H1 (cell line): ENCODE measurements around the gene SEMA6D. TPM values are rescaled to one million over a fixed set of nuclear protein-coding genes. Genes with fewer than 3 reads are reported as not detected.

Experiments used
- CTCF ChIA-PET: fragments of 300-600 bp; sonication (Branson Sonifier 250); formaldehyde crosslinking; loops from one replicate; lab custom pipeline; 2021; ENCODE audit not compliant: partially characterized antibody; lab: Charles Lee
- POLR2A ChIA-PET: fragments of 300-600 bp; sonication (Branson Sonifier 250); formaldehyde crosslinking; loops from one replicate; lab custom pipeline; 2021; ENCODE audit warnings: inconsistent platforms; ENCODE audit not compliant: partially characterized antibody; lab: Charles Lee
- DNase-seq, 2 experiments: peaks; one replicate each; pipeline versions ENCODE4 v3.0.0 to v3.0.0-alpha.2; 2010 to 2022; ENCODE audit warnings: low spot score in 2 of 2, low read depth in 1 of 2, mixed read lengths in 1 of 2
- FAIRE-seq: peaks from 2 replicates; lab custom pipeline; 2011; peaks lifted over from hg19 to GRCh38; lab: Jason Lieb, UNC
- H2AFZ ChIP-seq: 2 replicates; pipeline ENCODE4 v1.8.1; 2012; ENCODE audit warnings: low read length, inconsistent platforms
- H2AK5ac ChIP-seq: 2 replicates; pipeline ENCODE4 v1.6.1; 2013; ENCODE audit warnings: low read depth, low read length
- H2BK120ac ChIP-seq: replicated peaks from 2 replicates; pipeline ENCODE3; 2013; ENCODE audit warnings: low read depth, low read length, inconsistent platforms
- H2BK12ac ChIP-seq: 2 replicates; pipeline ENCODE4 v1.6.1; 2013; ENCODE audit warnings: low read depth, low read length
- H2BK15ac ChIP-seq: 2 replicates; pipeline ENCODE4 v1.6.1; 2013; ENCODE audit warnings: low read length
- H2BK20ac ChIP-seq: 2 replicates; pipeline ENCODE4 v1.6.1; 2013; ENCODE audit warnings: low read length
- H2BK5ac ChIP-seq: 2 replicates; pipeline ENCODE4 v1.6.1; 2013; ENCODE audit warnings: low read depth, low read length
- H3K14ac ChIP-seq: 2 replicates; pipeline ENCODE4 v1.6.1; 2013; ENCODE audit warnings: inconsistent platforms; ENCODE audit not compliant: insufficient read length
- H3K18ac ChIP-seq: 2 replicates; pipeline ENCODE4 v1.6.1; 2013; ENCODE audit warnings: low read length; ENCODE audit errors: extremely low read depth
- H3K23ac ChIP-seq: 2 replicates; pipeline ENCODE4 v1.6.1; 2013; ENCODE audit warnings: inconsistent platforms; ENCODE audit not compliant: insufficient read length
- H3K23me2 ChIP-seq: 2 replicates; pipeline ENCODE4 v1.6.1; 2013; ENCODE audit warnings: low read depth, low read length
- H3K27ac ChIP-seq: 2 replicates; pipeline ENCODE4 v1.6.1; 2011; ENCODE audit warnings: low read depth, low read length, inconsistent platforms
- H3K27me3 ChIP-seq, 4 experiments: replicated peaks in 1 of 4; 1 replicate in 1 of 4; 2 replicates in 3 of 4; pipeline versions ENCODE4 v1.6.1 to v1.8.1; 2011 to 2013; ENCODE audit warnings: low read length in 3 of 4, mild to moderate bottlenecking in 3 of 4, inconsistent platforms in 2 of 4, mixed read lengths in 2 of 4, moderate library complexity in 1 of 4; ENCODE audit not compliant: control insufficient read depth in 3 of 4, insufficient read depth in 3 of 4; ENCODE audit errors: extremely low read depth in 1 of 4
- H3K36me3 ChIP-seq, 4 experiments: 2 replicates each; pipeline versions ENCODE4 v1.6.1 to v1.8.1; 2011 to 2013; ENCODE audit warnings: mild to moderate bottlenecking in 4 of 4, low read length in 3 of 4, moderate library complexity in 2 of 4, control low read depth in 1 of 4, inconsistent platforms in 1 of 4; ENCODE audit not compliant: insufficient read depth in 4 of 4, control insufficient read depth in 2 of 4
- H3K4ac ChIP-seq: replicated peaks from 2 replicates; pipeline ENCODE3; 2013; ENCODE audit warnings: low read length, low read depth, mixed read lengths, inconsistent platforms; ENCODE audit not compliant: insufficient read length
- H3K4me1 ChIP-seq, 4 experiments: replicated peaks in 1 of 4; 1 replicate in 1 of 4; 2 replicates in 3 of 4; pipeline versions ENCODE4 v1.6.1 to v1.8.1; 2011 to 2013; ENCODE audit warnings: low read length in 3 of 4, inconsistent platforms in 2 of 4, mixed read lengths in 1 of 4; ENCODE audit not compliant: insufficient read depth in 4 of 4, control insufficient read depth in 3 of 4
- H3K4me2 ChIP-seq, 2 experiments: 2 replicates each; pipeline versions ENCODE4 v1.6.1 to v1.8.1; 2011 to 2013; ENCODE audit warnings: low read depth in 2 of 2, low read length in 2 of 2, control low read depth in 1 of 2, inconsistent platforms in 1 of 2, mild to moderate bottlenecking in 1 of 2; ENCODE audit not compliant: insufficient read depth in 1 of 2
- H3K4me3 ChIP-seq, 4 experiments: fragments of 200-600, 300-600 bp in 1 of 4; sonication (generic), shearing (Covaris generic), sonication (Bioruptor Twin) in 1 of 4; 2 replicates each; pipeline versions ENCODE4 v1.5.1 to v1.8.1; 2011 to 2016; ENCODE audit warnings: low read length in 4 of 4, low read depth in 3 of 4, control low read depth in 2 of 4, inconsistent platforms in 2 of 4, mild to moderate bottlenecking in 2 of 4, mixed read lengths in 1 of 4, moderate library complexity in 1 of 4; ENCODE audit not compliant: insufficient read depth in 2 of 4; ENCODE audit errors: extremely low read depth in 1 of 4
- H3K56ac ChIP-seq: replicated peaks from 2 replicates; pipeline ENCODE3; 2013; ENCODE audit warnings: low read depth, mild to moderate bottlenecking, mixed read lengths, low read length, inconsistent platforms; ENCODE audit not compliant: insufficient read length
- H3K79me1 ChIP-seq: 2 replicates; pipeline ENCODE4 v1.6.1; 2013; ENCODE audit warnings: low read depth, low read length, control low read depth
- H3K79me2 ChIP-seq, 2 experiments: 2 replicates each; pipeline versions ENCODE4 v1.6.1 to v1.8.1; 2012 to 2013; ENCODE audit warnings: low read length in 2 of 2, mild to moderate bottlenecking in 2 of 2, inconsistent platforms in 1 of 2; ENCODE audit not compliant: insufficient read depth in 2 of 2, control insufficient read depth in 1 of 2
- H3K9ac ChIP-seq, 4 experiments: replicated peaks in 1 of 4; 1 replicate in 1 of 4; 2 replicates in 3 of 4; pipeline versions ENCODE4 v1.6.1 to v1.8.1; 2011 to 2013; ENCODE audit warnings: low read depth in 3 of 4, low read length in 3 of 4, control low read depth in 2 of 4, mild to moderate bottlenecking in 2 of 4, moderate library complexity in 2 of 4, inconsistent platforms in 1 of 4; ENCODE audit errors: extremely low read depth in 1 of 4
- H3K9me3 ChIP-seq, 2 experiments: 2 replicates each; pipeline versions ENCODE4 v1.6.1 to v1.8.1; 2012 to 2013; ENCODE audit warnings: mild to moderate bottlenecking in 2 of 2, moderate library complexity in 2 of 2, control low read depth in 1 of 2, inconsistent platforms in 1 of 2, low read depth in 1 of 2, low read length in 1 of 2, mixed read lengths in 1 of 2; ENCODE audit not compliant: insufficient read depth in 2 of 2
- H4K20me1 ChIP-seq, 2 experiments: replicated peaks in 1 of 2; 2 replicates each; pipeline versions ENCODE3 to v1.8.1; 2011 to 2013; ENCODE audit warnings: inconsistent platforms in 2 of 2, low read length in 2 of 2, mild to moderate bottlenecking in 1 of 2; ENCODE audit not compliant: insufficient read depth in 2 of 2, control insufficient read depth in 1 of 2
- H4K5ac ChIP-seq: 2 replicates; pipeline ENCODE4 v1.6.1; 2013; ENCODE audit warnings: low read length, low read depth, mixed read lengths, inconsistent platforms; ENCODE audit not compliant: insufficient read length
- H4K8ac ChIP-seq: 2 replicates; pipeline ENCODE4 v1.8.0; 2013; ENCODE audit warnings: mild to moderate bottlenecking, moderate library complexity, low read length, inconsistent platforms; ENCODE audit not compliant: insufficient read depth; ENCODE audit errors: extremely low read depth
- H4K91ac ChIP-seq: replicated peaks from 2 replicates; pipeline ENCODE3; 2013; ENCODE audit warnings: low read length, mixed read lengths, inconsistent platforms; ENCODE audit not compliant: insufficient read length
- CEBPB ChIP-seq: IDR thresholded peaks from 2 replicates; pipeline ENCODE4 v1.6.1; 2012; ENCODE audit warnings: low read depth, low read length
- CHD1 ChIP-seq: IDR thresholded peaks from 2 replicates; pipeline ENCODE4 v1.6.1; 2012; ENCODE audit warnings: low read depth, low read length, improper control_type of control experiment
- GTF2F1 ChIP-seq: IDR thresholded peaks from 2 replicates; pipeline ENCODE4 v1.6.1; 2012; ENCODE audit warnings: low read depth, low read length, improper control_type of control experiment, borderline replicate concordance
- KDM1A ChIP-seq: fragments of 200-600, 300-600 bp; sonication (generic); IDR thresholded peaks from 2 replicates; pipeline ENCODE4 v1.7.1; 2016; ENCODE audit warnings: mild to moderate bottlenecking, low read length, borderline replicate concordance
- KDM5A ChIP-seq: fragments of 200-600 bp; IDR thresholded peaks from 2 replicates; pipeline ENCODE4 v1.7.1; 2012; ENCODE audit warnings: mild to moderate bottlenecking, low read length, inconsistent platforms, mixed read lengths
- RFX5 ChIP-seq: IDR thresholded peaks from 2 replicates; pipeline ENCODE4 v1.6.1; 2011; ENCODE audit warnings: low read depth, low read length, improper control_type of control experiment, borderline replicate concordance
- RNF2 ChIP-seq: fragments of 200-900, 300-1000 bp; sonication (generic); IDR thresholded peaks from 2 replicates; pipeline ENCODE4 v1.7.1; 2016; ENCODE audit warnings: borderline replicate concordance, low read depth, mild to moderate bottlenecking, antibody characterized with exemption, low read length; ENCODE audit not compliant: poor library complexity, severe bottlenecking; ENCODE audit errors: missing control alignments
- RXRA ChIP-seq: IDR thresholded peaks from 2 replicates; pipeline ENCODE4 v1.6.1; 2011; ENCODE audit warnings: low read depth, mild to moderate bottlenecking, low read length, moderate library complexity; ENCODE audit not compliant: insufficient read depth
- SIRT6 ChIP-seq: IDR thresholded peaks from one replicate; pipeline ENCODE4 v1.7.1; 2012; ENCODE audit warnings: low read length, inconsistent platforms
- SIX5 ChIP-seq: IDR thresholded peaks from 2 replicates; pipeline ENCODE4 v1.6.1; 2011; ENCODE audit warnings: mild to moderate bottlenecking, low read depth, low read length
- SUZ12 ChIP-seq: fragments of 200-600 bp; sonication (generic); IDR thresholded peaks from 2 replicates; pipeline ENCODE4 v1.6.1; 2012; ENCODE audit warnings: mild to moderate bottlenecking, inconsistent platforms, low read length, moderate library complexity, mixed read lengths
- TAF7 ChIP-seq: optimal IDR thresholded peaks from 2 replicates; pipeline ENCODE3; 2011; ENCODE audit warnings: low read depth, mild to moderate bottlenecking, inconsistent platforms, low read length, moderate library complexity, borderline replicate concordance
- TBP ChIP-seq: IDR thresholded peaks from 2 replicates; pipeline ENCODE4 v1.6.1; 2011; ENCODE audit warnings: low read depth, low read length, improper control_type of control experiment
- WGBS, 2 experiments: shearing (Covaris generic) in 1 of 2; methylation state at CpG; one replicate each; pipeline versions ENCODE4 v1.1.6 to v1.1.7; 2013 to 2015; ENCODE audit warnings: low lambda C conversion rate in 2 of 2, mixed read lengths in 2 of 2, inconsistent platforms in 1 of 2, low coverage in 1 of 2, missing lambda C conversion rate in 1 of 2; ENCODE audit not compliant: insufficient replicate concordance in 2 of 2, insufficient coverage in 1 of 2, insufficient read length in 1 of 2; ENCODE audit errors: extremely low coverage in 1 of 2, missing lambda C conversion rate in 1 of 2; 5-methylcytosine and 5-hydroxymethylcytosine counted together
- polyA plus RNA-seq, 7 experiments: library from polyadenylated mRNA; depleted of rRNA in 3 of 7; stranded (reverse) in 5 of 7; unstranded in 2 of 7; fragments of >200 nt in 5 of 7; fragments of 200-250 nt in 2 of 7; gene quantifications; 1 replicate in 5 of 7; 2 replicates in 1 of 7; 4 replicates in 1 of 7; pipeline versions ENCODE4 v1.2.1 to v1.2.3, GENCODE V29; 2011 to 2013; ENCODE audit warnings: missing spikeins in 2 of 7, mixed read lengths in 2 of 7
- total RNA-seq: library from RNA; stranded (reverse); fragmentation: NEBNext Ultra II Directional; extraction: Animal tissue kit (Norgen Biotek cat#: 25700); gene quantifications from 2 replicates; pipeline ENCODE4 v1.2.1, GENCODE V29; 2021

SEMA6D gene
- total and polyA plus RNA-seq, 2 of the 8 experiments (the other 6 are each of a cell fraction or from before 2014, with no cell fraction given): 2.2 to 3.8 TPM

GRCh38 chr15:47727137-47727536, 9.8 kb downstream of the SEMA6D start:
- POLR2A ChIA-PET: no interaction called here
- Histone ChIP-seq H3K9ac (no peak overlapping the region), H2BK20ac (no peak overlapping the region), H3K79me1 (no peaks in the 10 kb centered on the region), H2BK120ac (no peak overlapping the region), H3K18ac (no peak overlapping the region), H3K27ac (no peak overlapping the region), H4K5ac (no peak overlapping the region), H3K36me3 (no peaks in the 10 kb centered on the region), H4K20me1 (no peaks in the 10 kb centered on the region), H3K4me3 (no peak overlapping the region), H3K79me2 (no peaks in the 10 kb centered on the region), H3K23me2 (no peaks in the 10 kb centered on the region), H3K4ac (no peak overlapping the region), H3K56ac (no peak overlapping the region), H3K27me3 (peaks cover 0 to 1% (median 0%) of the 10 kb centered on the region in 4 experiments; a peak in 1 of 7 replicates), H2AFZ (no peak overlapping the region), H4K91ac (no peak overlapping the region), H3K4me2 (no peak overlapping the region), H3K9me3 (no peaks in the 10 kb centered on the region), H2BK5ac (no peak overlapping the region), H3K14ac (no peak overlapping the region), H3K23ac (no peak overlapping the region), H4K8ac (no peak overlapping the region), H3K4me1 (no peaks in the 10 kb centered on the region), H2BK12ac (no peak overlapping the region), H2BK15ac (no peak overlapping the region), H2AK5ac (no peak overlapping the region)
- CTCF ChIA-PET: interaction anchor here (0.8 to 2.2 kb wide), 6 partner anchors 10 to 267 kb away, joined by 3 to 9 read pairs (median 3); partner anchors contain the start of gene SEMA6D
- FAIRE-seq (no peak), DNase-seq (no peak)
- WGBS, 2 experiments: 89% methylated on average over 4 of the region's 4 CpGs; no CpG with 5 or more reads in 1 of the 2 experiments
- TF ChIP-seq TAF7 (no peak), KDM5A (no peak), RNF2 (no peak), GTF2F1 (no peak), RXRA (no peak), SIX5 (no peak), CEBPB (no peak), SIRT6 (no peak), TBP (no peak), SUZ12 (no peak), RFX5 (no peak), CHD1 (no peak), KDM1A (no peak)
